CD4-positive, alpha-beta T cell (primary cell): ENCODE results near the gene NT5DC1. TPM values are rescaled to one million over a fixed set of nuclear protein-coding genes. Genes with fewer than 3 reads are reported as not detected.

Experiments
- ATAC-seq: fragments of 200-7000 bp; cut with Tn5 transposase; one replicate; pipeline ENCODE4 v1.10.0; 2022; ENCODE audit warnings: mild to moderate bottlenecking; ENCODE audit not compliant: poor library complexity
- CTCF ChIA-PET: fragments of 350-600 bp; sonication (Branson Sonifier 250); formaldehyde crosslinking; loops from one replicate; lab custom pipeline; 2021; ENCODE audit warnings: antibody characterized with exemption, inconsistent platforms; lab: Charles Lee
- POLR2A ChIA-PET: fragments of 350-600 bp; sonication (Branson Sonifier 250); formaldehyde crosslinking; loops from one replicate; lab custom pipeline; 2021; ENCODE audit warnings: antibody characterized with exemption, inconsistent platforms; lab: Charles Lee
- DNase-seq, 14 experiments: peaks; one replicate each; pipeline ENCODE4 v3.0.0-alpha.2; 2013 to 2020; ENCODE audit warnings: mixed read lengths in 2 of 14
- H3K27ac ChIP-seq, 2 donors: one replicate each; pipeline versions ENCODE4 v1.5.1 to v1.7.0; 2013; ENCODE audit warnings: low read length in 2 of 2, low read depth in 1 of 2, mild to moderate bottlenecking in 1 of 2
- H3K27me3 ChIP-seq, 2 experiments: 1 replicate in 1 of 2; 2 replicates in 1 of 2; pipeline versions ENCODE4 v1.6.1 to v1.7.0; 2013; ENCODE audit warnings: low read length in 2 of 2, control low read depth in 1 of 2, mild to moderate bottlenecking in 1 of 2, moderate library complexity in 1 of 2; ENCODE audit not compliant: insufficient read depth in 2 of 2, control insufficient read depth in 1 of 2
- H3K36me3 ChIP-seq: one replicate; pipeline ENCODE4 v1.6.1; 2013; ENCODE audit warnings: low read length, control low read depth; ENCODE audit not compliant: insufficient read depth
- H3K4me1 ChIP-seq: one replicate; pipeline ENCODE4 v1.6.1; 2013; ENCODE audit warnings: low read length, control low read depth; ENCODE audit not compliant: insufficient read depth
- H3K4me3 ChIP-seq: one replicate; pipeline ENCODE4 v1.5.1; 2013; ENCODE audit warnings: mild to moderate bottlenecking, low read length, moderate library complexity
- H3K9me3 ChIP-seq, 2 experiments: 1 replicate in 1 of 2; 2 replicates in 1 of 2; pipeline versions ENCODE4 v1.6.1 to v1.7.0; 2013; ENCODE audit warnings: low read length in 2 of 2, mild to moderate bottlenecking in 2 of 2, control low read depth in 1 of 2, moderate library complexity in 1 of 2; ENCODE audit not compliant: control insufficient read depth in 1 of 2, insufficient read depth in 1 of 2
- H3K27ac Mint-ChIP-seq: one replicate; pipeline ENCODE4 v1.8.0; 2020; ENCODE audit warnings: mixed read lengths
- H3K27me3 Mint-ChIP-seq: one replicate; pipeline ENCODE4 v1.8.0; 2021; ENCODE audit warnings: mixed read lengths
- H3K36me3 Mint-ChIP-seq: one replicate; pipeline ENCODE4 v1.8.0; 2021; ENCODE audit warnings: low read depth, mixed read lengths
- H3K4me1 Mint-ChIP-seq: one replicate; pipeline ENCODE4 v1.8.0; 2021; ENCODE audit warnings: low read depth, mixed read lengths
- H3K4me3 Mint-ChIP-seq: one replicate; pipeline ENCODE4 v1.8.0; 2020; ENCODE audit warnings: mild to moderate bottlenecking, mixed read lengths
- H3K9me3 Mint-ChIP-seq: one replicate; pipeline ENCODE4 v1.8.0; 2020; ENCODE audit warnings: mixed read lengths
- CTCF ChIP-seq: fragments of 200-600 bp; IDR thresholded peaks from one replicate; pipeline ENCODE4 v1.8.0; 2022; ENCODE audit warnings: antibody characterized with exemption, mild to moderate bottlenecking
- intact Hi-C, 2 experiments: fragments of 100-400 bp; cut with DNase I in 1 of 2; cut with micrococcal nuclease in 1 of 2; formaldehyde crosslinking; loops; one replicate each; pipeline versions ENCODE4 v1.15.1 to v1.9.0; 2023 to 2025; cut with DNase I, micrococcal nuclease
- total RNA-seq, 174 experiments: library from RNA in 2 of 174; stranded (reverse) in 2 of 174; gene quantifications; one replicate each; pipeline ENCODE4 v1.2.3 and lab custom pipeline; 2021 to 2026

NT5DC1 gene
- total RNA-seq, 2 experiments from 2014 or later = 24.2 to 27.2 TPM

DNA sequence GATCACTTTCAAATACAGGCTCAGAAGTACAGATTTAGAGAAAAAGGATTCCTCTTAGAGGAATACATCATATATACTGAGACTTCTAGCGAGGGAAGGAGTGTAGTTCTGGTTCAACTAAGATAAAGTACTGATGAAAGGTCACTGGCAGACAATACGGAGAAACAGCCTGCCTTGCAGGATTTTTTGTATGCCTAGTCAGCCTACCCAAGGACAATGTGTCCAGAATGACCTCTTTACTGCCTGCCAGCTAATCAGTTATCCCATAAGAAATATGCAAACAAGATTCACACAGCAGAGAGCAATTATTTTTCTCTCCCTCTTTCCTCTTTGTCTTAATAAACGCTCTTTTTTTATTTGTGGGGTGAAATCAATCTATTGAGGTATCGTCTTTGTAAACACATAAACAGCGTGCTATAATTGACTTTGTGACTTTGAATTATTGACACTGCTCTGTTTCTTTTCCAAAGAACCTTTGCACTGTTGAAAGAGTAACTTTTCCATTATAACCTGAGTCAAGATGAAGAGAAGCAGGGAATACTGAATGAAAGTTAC, 154.7 kb downstream of the NT5DC1 start:
- CTCF ChIA-PET = interaction anchor here (3.7 kb wide), 1 partner anchor 14 kb away, joined by 28 read pairs; no protein-coding TSS in a partner anchor

GRCh38 chr6:116256694-116257093, 156.0 kb downstream of the NT5DC1 start:
- Histone ChIP-seq H3K9me3 (no peaks in the 10 kb centered on the region), H3K27me3 (no peaks in the 10 kb centered on the region), H3K27ac (no peak overlapping the region), H3K36me3 (no peaks in the 10 kb centered on the region), H3K4me3 (no peak overlapping the region), H3K4me1 (peaks cover 18% of the 10 kb centered on the region)
- peaks cover 17% of the 10 kb centered on the region for H3K36me3 Mint-ChIP-seq
- peaks cover 19% of the 10 kb centered on the region for H3K4me1 Mint-ChIP-seq
- DNase-seq = no peak
- no peak overlapping the region for H3K27ac Mint-ChIP-seq
- ChIA-PET POLR2A (interaction anchor here (6.3 kb wide), 1 partner anchor 22 kb away, joined by 122 read pairs; the partner anchor contains the start of gene TSPYL1), CTCF (interaction anchor here (3.7 kb wide), 1 partner anchor 12 kb away, joined by 28 read pairs; no protein-coding TSS in a partner anchor)
- intact Hi-C loops = loop anchor here (10.0 kb wide), 1 partner anchor 408 kb away; the partner anchor contains the start of gene ZUP1 (in 2 of the 2)
- H3K27me3 Mint-ChIP-seq = no peaks in the 10 kb centered on the region
- no peak for TF ChIP-seq CTCF
- no peak overlapping the region for H3K4me3 Mint-ChIP-seq
- H3K9me3 Mint-ChIP-seq = no peaks in the 10 kb centered on the region
- no peak for ATAC-seq

More for the DNA sequence above, 154.7 kb downstream of the NT5DC1 start:
- H3K4me3 Mint-ChIP-seq = no peak overlapping the region
- ATAC-seq = no peak
- Histone ChIP-seq H3K27me3 (no peaks in the 10 kb centered on the region), H3K36me3 (no peaks in the 10 kb centered on the region), H3K27ac (no peak overlapping the region), H3K4me3 (no peak overlapping the region), H3K4me1 (peaks cover 31% of the 10 kb centered on the region), H3K9me3 (no peaks in the 10 kb centered on the region)
- peaks cover 6% of the 10 kb centered on the region for H3K36me3 Mint-ChIP-seq
- TF ChIP-seq CTCF = no peak
- no peak for DNase-seq
- POLR2A ChIA-PET = interaction anchor here (0.7 to 6.3 kb wide), 3 partner anchors 24 to 413 kb away, joined by 3 to 122 read pairs (median 19); partner anchors contain the start of genes RWDD1 and TSPYL1
- intact Hi-C loops = loop anchor here (2.0 to 10.0 kb wide), 3 partner anchors 13 to 409 kb away; partner anchors contain the start of gene ZUP1 (in 2 of the 2)
- no peaks in the 10 kb centered on the region for H3K27me3 Mint-ChIP-seq
- no peaks in the 10 kb centered on the region for H3K9me3 Mint-ChIP-seq
- H3K27ac Mint-ChIP-seq = no peak overlapping the region
- peaks cover 7% of the 10 kb centered on the region for H3K4me1 Mint-ChIP-seq

GRCh38 chr6:116258520-116258919, 157.9 kb downstream of the NT5DC1 start:
- DNase-seq (no peak), ATAC-seq (no peak)
- Mint-ChIP-seq H3K27ac (no peak overlapping the region), H3K9me3 (no peaks in the 10 kb centered on the region), H3K27me3 (no peaks in the 10 kb centered on the region), H3K36me3 (peaks cover 36% of the 10 kb centered on the region), H3K4me3 (no peak overlapping the region), H3K4me1 (peaks cover 30% of the 10 kb centered on the region)
- no peaks in the 10 kb centered on the region for H3K27me3 ChIP-seq
- POLR2A ChIA-PET = interaction anchor here (0.8 to 1.7 kb wide), 2 partner anchors 8 to 21 kb away, joined by 3 to 7 read pairs; partner anchors contain the start of gene TSPYL1
- H3K27ac ChIP-seq = no peak overlapping the region
- intact Hi-C loops = loop anchor here (10.0 kb wide), 1 partner anchor 406 kb away; the partner anchor contains the start of gene ZUP1 (in 2 of the 2)
- CTCF ChIA-PET = interaction anchor here (1.4 kb wide), 1 partner anchor 10 kb away, joined by 4 read pairs; no protein-coding TSS in a partner anchor
- H3K4me3 ChIP-seq = no peak overlapping the region
- no peak for TF ChIP-seq CTCF
- H3K4me1 ChIP-seq = no peaks in the 10 kb centered on the region
- no peaks in the 10 kb centered on the region for H3K9me3 ChIP-seq
- no peaks in the 10 kb centered on the region for H3K36me3 ChIP-seq
